HEK293 (cell line): ENCODE measurements around the gene LINS1.

ENCODE experiments used
- CTCF ChIP-seq: fragments of 450-650 bp; formaldehyde crosslinking; IDR thresholded peaks from 2 replicates; pipeline ENCODE4 v1.5.1; 2016; ENCODE audit warnings: missing biosample characterization, missing genetic modification characterization
- ZNF549 ChIP-seq: fragments of 450-650 bp; IDR thresholded peaks from 2 replicates; pipeline ENCODE4 v1.5.1; 2018; ENCODE audit warnings: missing biosample characterization, missing genetic modification characterization, mild to moderate bottlenecking, inconsistent platforms, moderate library complexity
- ZNF561 ChIP-seq: fragments of 450-650 bp; IDR thresholded peaks from 2 replicates; pipeline ENCODE4 v1.5.1; 2018; ENCODE audit warnings: missing biosample characterization, missing genetic modification characterization, borderline replicate concordance
- TF ChIP-seq, protein P1 (sequence below): fragments of 450-650 bp; formaldehyde crosslinking; IDR thresholded peaks from 2 replicates; pipeline ENCODE4 v1.5.1; 2016; ENCODE audit warnings: missing biosample characterization, missing genetic modification characterization
- TF ChIP-seq, protein P2 (sequence below): fragments of 450-650 bp; formaldehyde crosslinking; IDR thresholded peaks from 2 replicates; pipeline ENCODE4 v1.5.1; 2016; ENCODE audit warnings: missing biosample characterization, missing genetic modification characterization
- TF ChIP-seq, protein P3 (sequence below): fragments of 450-650 bp; formaldehyde crosslinking; IDR thresholded peaks from 2 replicates; pipeline ENCODE4 v1.5.1; 2016; ENCODE audit warnings: missing biosample characterization, missing genetic modification characterization

- TF ChIP-seq CTCF (tag by site-specific recombination) = no peak
- TF ChIP-seq, protein P1, sequence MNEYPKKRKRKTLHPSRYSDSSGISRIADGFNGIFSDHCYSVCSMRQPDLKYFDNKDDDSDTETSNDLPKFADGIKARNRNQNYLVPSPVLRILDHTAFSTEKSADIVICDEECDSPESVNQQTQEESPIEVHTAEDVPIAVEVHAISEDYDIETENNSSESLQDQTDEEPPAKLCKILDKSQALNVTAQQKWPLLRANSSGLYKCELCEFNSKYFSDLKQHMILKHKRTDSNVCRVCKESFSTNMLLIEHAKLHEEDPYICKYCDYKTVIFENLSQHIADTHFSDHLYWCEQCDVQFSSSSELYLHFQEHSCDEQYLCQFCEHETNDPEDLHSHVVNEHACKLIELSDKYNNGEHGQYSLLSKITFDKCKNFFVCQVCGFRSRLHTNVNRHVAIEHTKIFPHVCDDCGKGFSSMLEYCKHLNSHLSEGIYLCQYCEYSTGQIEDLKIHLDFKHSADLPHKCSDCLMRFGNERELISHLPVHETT (tag by site-specific recombination) = no peak
- TF ChIP-seq, protein P2, sequence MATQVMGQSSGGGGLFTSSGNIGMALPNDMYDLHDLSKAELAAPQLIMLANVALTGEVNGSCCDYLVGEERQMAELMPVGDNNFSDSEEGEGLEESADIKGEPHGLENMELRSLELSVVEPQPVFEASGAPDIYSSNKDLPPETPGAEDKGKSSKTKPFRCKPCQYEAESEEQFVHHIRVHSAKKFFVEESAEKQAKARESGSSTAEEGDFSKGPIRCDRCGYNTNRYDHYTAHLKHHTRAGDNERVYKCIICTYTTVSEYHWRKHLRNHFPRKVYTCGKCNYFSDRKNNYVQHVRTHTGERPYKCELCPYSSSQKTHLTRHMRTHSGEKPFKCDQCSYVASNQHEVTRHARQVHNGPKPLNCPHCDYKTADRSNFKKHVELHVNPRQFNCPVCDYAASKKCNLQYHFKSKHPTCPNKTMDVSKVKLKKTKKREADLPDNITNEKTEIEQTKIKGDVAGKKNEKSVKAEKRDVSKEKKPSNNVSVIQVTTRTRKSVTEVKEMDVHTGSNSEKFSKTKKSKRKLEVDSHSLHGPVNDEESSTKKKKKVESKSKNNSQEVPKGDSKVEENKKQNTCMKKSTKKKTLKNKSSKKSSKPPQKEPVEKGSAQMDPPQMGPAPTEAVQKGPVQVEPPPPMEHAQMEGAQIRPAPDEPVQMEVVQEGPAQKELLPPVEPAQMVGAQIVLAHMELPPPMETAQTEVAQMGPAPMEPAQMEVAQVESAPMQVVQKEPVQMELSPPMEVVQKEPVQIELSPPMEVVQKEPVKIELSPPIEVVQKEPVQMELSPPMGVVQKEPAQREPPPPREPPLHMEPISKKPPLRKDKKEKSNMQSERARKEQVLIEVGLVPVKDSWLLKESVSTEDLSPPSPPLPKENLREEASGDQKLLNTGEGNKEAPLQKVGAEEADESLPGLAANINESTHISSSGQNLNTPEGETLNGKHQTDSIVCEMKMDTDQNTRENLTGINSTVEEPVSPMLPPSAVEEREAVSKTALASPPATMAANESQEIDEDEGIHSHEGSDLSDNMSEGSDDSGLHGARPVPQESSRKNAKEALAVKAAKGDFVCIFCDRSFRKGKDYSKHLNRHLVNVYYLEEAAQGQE (tag by site-specific recombination) = no peak
- no peak for TF ChIP-seq ZNF549 (tag by site-specific recombination)
- no peak for TF ChIP-seq ZNF561 (tag by site-specific recombination)
- TF ChIP-seq, protein P3, sequence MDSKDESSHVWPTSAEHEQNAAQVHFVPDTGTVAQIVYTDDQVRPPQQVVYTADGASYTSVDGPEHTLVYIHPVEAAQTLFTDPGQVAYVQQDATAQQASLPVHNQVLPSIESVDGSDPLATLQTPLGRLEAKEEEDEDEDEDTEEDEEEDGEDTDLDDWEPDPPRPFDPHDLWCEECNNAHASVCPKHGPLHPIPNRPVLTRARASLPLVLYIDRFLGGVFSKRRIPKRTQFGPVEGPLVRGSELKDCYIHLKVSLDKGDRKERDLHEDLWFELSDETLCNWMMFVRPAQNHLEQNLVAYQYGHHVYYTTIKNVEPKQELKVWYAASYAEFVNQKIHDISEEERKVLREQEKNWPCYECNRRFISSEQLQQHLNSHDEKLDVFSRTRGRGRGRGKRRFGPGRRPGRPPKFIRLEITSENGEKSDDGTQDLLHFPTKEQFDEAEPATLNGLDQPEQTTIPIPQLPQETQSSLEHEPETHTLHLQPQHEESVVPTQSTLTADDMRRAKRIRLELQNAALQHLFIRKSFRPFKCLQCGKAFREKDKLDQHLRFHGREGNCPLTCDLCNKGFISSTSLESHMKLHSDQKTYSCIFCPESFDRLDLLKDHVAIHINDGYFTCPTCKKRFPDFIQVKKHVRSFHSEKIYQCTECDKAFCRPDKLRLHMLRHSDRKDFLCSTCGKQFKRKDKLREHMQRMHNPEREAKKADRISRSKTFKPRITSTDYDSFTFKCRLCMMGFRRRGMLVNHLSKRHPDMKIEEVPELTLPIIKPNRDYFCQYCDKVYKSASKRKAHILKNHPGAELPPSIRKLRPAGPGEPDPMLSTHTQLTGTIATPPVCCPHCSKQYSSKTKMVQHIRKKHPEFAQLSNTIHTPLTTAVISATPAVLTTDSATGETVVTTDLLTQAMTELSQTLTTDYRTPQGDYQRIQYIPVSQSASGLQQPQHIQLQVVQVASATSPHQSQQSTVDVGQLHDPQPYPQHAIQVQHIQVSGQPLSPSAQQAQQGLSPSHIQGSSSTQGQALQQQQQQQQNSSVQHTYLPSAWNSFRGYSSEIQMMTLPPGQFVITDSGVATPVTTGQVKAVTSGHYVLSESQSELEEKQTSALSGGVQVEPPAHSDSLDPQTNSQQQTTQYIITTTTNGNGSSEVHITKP = no peak
These were observed 29.5 kb downstream of the LINS1 start for GRCh38 chr15:100572362-100572983.
